Fibroblast of gingiva (primary cell): ENCODE data around the gene CHMP4B.
A peak's percentile ranks its signal among the peaks of the same experiment; 100 is the strongest.
"Not testable (repeated sequence)": the region's sequence is repeated elsewhere in the genome, so short reads cannot be mapped to it uniquely, and the experiment has no call there.

Experiments
- DNase-seq: peaks from one replicate; pipeline ENCODE4 v3.0.0-alpha.2; 2011; ENCODE audit warnings: low read depth

CHMP4B gene

DNA sequence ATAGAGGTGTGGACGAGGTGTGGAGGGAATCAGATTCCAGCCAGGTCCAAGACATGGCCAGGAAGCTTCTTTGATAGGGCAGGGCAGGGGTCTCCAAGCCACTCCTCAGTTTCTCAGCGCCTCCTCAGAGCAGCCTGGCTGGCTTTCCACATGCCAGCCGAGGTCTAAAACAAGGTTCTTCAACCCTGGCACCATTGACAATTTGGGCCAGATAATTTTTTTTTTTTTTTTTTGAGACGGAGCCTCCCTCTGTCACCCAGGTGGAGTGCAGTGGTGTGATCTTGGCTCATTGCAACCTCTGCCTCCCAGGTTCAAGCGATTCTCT is 21.3 kb upstream of the CHMP4B start:
- no peak for DNase-seq

DNA sequence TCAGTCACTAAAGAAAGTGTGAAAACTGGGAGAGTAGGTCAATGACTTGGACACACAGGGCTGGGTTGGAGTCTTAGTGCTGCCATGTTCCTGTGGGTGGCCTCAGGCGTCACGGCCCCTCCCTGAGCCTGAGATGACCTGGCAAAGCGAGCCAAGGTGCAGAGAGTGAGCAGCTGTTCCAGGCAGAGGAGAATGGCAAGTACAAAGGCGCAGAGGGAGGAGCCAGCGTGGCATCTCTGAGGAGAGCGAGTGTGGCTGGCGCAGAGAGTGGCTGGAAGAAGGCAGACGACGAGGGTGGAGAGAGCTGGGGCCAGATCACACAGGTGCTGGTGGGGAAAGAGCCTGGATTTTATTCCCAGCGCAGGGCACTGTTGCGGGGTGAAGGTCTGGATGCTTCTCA is 20.6 kb upstream of the CHMP4B start:
- no peak for DNase-seq

DNA sequence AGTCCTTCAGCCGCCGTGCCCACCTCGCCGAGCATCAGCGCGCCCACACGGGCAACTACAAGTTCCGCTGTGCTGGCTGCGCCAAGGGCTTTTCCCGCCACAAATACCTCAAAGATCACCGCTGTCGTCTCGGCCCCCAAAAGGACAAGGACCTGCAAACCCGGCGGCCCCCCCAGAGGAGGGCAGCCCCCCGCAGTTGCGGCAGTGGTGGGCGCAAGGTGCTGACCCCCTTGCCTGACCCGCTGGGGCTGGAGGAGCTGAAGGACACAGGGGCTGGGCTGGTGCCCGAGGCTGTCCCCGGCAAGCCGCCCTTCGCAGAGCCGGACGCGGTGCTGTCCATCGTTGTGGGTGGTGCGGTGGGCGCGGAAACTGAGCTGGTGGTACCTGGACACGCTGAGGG is 20.1 kb upstream of the CHMP4B start:
- no peak for DNase-seq

DNA sequence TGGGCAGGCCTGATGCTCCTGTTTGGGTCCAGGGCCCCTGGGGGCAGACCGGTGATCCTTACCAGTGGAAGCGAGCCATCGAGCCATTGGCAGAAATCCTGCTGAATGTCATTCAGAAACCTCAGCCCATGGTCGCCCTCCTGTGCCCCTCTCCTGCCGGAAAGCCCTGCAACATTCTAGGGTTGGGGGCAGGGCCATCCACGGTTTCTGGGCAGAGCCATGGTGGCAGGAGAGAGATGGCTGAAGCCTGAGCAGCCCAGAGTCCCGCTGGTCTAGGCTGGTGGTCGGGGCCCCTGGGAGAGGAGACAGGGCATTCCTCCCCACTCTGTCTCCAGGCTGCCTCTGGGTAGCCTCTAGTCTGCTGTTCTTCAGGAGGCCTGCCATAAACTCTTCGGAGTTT is 19.6 kb upstream of the CHMP4B start:
- no peak for DNase-seq

DNA sequence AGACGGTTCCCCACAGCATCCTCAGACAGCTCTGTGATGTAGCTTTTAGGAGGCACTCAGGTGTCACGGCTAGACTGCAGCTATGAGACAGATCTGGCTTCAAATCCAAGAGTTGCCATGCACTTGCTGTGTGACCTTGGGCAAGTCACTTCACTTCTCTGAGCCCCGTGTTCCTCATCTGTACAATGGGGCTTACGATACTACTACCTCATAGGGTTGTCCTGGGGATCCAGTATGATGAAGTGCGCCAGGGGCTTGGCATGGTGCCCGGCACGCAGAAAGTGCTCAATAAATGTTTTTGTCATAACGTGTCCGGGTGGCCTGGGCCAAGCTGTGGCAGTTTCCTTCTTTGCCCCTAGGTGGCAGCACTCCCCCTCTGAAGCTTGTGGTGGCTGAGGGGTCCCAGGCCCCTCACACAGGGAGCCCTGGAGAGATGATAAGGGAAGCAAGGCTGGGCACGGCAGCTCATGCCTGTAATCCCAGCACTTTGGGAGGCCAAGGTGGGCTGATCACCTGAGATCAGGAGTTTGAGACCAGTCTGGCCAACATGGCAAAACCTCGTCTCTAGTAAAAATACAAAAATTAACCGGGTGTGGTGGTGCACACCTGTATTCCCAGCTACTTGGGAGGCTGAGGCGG is 19.1 kb upstream of the CHMP4B start:
- DNase-seq = no peak

DNA sequence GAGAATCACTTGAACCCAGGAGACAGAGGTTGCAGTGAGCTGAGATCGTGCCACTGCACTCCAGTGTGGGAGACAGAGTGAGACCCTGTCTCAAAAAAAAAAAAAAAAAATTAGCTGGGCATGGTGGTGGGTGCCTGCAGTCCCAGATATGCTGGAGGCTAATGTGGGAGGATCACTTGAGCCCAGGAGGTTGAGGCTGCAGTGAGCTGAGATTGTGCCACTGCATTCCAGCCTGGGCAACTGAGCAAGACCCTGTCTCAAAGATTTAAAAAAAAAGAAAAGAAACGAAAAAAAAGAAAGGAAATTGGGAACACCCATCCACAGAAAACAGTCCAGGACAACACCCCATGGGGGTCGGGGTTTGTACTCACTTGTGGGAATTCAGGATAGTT is 18.6 kb upstream of the CHMP4B start:
- not testable (repeated sequence) for DNase-seq

DNA sequence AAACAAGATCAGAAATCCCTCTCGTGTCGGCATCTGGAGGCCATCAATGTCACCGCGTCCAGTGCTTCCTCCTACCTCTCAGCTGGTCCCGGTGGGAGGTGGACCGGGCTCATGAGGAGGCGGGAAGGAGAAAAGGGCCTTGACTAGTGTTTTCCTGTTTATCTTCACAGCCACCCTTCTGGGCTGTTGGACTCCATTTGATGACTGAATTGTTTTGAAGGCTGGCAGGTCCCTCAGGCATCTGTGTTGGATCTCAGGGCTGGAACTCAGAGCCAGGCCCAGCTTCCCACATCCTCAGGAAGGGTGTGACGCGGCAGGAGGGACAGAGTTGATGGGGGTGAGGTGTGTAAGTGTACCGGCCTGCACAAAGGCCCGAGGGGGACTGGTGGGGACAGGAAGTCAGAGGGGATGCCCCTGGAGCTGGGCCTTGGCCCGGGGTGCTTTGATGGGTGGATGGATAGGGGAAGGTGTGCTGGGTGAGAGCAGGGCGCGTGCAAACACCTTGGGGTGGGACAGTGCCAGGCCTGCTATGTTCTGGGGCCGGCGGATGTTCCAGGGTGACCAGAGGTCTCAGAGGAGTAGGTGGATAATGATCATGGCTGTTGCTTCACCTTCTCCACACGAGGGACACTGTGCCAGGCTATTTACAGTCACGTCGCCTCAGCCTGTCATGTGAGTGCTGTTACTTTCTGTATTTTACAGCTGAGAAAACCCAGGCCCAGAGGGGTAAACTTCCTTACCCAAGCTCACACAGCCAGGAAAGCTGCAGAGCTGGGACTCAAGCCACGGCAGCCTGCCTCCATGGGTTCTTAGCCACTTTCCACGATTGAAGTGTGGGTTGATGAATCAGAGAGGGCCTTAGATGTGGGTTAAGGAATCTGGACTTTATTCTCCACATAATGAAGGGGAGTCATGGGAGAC is 17.9 kb upstream of the CHMP4B start:
- DNase-seq = no peak

DNA sequence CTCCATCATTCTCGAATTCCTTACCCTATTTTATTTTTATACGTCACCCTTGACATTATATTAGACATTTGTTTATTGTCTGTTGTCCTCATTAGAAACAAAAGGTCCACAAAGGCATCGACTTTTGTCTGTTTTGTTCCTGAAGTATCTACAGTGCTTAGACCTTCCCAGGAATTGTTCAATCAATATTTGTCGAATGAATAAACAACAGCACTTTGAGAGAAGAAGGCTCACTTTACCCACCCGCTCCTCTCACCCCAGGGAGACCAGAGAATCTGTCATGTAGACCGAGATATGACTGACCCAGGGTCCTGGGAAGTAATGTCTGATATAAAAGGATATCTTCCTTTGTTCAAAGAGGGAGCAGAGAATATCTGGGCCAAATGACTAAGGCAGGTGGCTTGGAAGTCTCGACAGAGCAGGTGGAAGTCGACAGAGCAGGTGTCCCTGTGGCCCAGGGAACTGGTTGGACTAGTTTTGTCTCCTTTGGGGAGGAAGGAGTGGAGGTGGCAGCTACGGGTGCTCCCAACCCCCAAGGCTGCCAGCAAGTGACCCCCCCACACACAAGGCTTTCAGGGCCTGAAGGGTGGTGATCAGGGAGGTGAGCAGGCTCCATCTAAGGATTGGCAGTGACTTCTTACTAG is 14.8 kb upstream of the CHMP4B start:
- DNase-seq = no peak

DNA sequence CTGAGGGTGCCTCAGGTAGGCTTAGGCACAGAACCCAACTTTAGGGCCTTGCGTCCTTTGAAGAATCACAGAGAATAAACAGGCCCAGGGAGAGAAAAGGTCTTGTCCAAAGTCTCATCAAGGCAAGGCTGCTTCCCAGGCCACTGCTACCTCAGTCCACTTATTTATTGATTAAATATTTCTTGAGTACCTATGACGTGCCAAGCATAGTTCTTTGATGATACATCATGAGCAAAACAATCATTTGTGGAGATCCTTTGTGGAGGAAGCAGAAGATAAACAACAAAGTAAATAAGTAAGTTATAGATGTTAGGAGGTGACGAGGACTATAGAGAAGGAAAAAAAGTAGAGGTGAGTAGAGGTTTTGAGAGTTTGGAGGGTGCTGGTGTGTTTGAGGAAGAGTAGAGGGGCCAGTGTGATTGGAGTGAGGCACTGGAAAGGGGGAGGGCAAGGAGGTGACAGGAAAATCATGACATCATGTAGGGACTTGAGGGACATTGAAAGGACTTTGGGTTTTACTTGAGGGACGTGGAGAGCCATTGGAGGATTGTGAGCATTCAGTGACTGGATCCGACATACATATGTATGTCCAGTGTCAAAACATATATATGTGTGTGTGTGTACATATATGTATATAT is 14.1 kb upstream of the CHMP4B start:
- DNase-seq = no peak

DNA sequence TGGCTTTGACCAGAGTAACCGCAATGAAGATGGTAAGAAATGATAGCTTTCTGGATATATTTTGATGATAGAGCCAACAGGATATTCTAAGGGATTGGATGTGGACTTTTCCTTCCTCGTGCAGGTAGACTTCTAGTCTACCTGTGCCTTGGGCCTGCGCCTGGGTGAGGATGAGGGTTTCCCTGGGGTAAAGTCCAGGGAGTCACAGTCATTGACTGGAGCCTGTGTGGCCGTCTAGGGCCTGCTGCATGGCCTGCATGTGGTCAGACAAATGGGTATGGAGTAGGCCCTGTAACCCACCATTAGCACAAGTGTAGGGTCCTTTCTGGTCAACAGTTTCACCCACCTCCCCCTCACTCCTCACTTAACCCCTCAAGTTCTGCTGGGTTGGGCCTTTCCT is 12.7 kb upstream of the CHMP4B start:
- DNase-seq = no peak

DNA sequence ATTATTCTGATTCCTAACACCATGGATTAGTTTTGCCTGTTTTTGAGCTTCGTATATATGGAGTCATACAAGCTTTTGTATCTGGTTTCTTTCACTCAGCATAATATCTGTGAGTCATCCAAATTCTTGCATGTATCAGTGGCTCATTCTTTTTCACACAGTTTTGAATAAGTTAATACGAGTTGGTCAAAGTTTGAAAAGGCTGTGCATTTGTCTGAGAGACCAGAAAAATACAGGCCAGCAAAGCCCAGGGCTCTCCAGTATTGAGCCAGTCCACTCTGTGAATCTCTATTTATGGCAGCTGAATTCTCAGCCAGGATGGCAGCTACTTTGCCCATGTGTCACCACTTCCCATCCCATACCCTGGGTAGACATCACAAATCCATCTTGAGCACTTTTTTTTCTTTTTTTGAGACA is 7.2 kb upstream of the CHMP4B start:
- peak; percentile 47 for DNase-seq

DNA sequence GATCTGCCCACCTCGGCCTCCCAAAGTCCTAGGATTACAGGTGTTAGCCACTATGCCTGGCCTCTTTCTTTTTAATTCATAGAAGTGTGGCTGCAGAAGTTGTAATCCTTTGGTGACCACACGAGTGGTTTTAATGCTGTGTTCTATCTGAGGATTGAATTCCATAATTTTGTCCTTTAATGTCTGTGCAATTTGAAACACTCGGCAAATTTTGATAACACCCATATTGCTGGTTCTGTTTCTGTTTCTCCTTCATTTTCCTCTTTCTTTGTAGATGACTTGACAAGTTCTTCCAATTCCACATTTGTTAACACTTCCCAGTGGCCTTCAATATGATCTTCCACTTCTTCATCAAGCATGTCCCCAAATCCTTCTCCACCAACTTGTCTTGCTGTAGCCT is 2.8 kb upstream of the CHMP4B start:
- DNase-seq = no peak

DNA sequence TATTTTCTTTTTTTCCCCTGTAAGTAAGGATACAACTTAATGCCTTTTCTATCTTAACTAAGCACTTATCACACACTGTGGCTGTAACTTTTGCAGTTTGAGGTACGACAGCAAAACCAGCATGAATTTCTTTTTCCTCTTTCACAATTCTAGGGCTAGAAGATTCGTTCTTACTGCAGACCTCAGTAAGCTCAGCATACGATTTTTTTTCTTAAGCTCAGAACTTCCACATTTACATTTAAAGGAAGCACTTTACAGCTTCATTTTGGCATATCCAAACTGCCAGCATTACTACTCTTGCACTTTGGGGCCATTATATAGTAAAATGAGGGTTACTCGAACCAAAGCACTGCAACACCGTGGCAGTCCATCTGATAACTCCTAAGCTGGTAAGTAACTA is 889 bp upstream of the CHMP4B start:
- no peak for DNase-seq

DNA sequence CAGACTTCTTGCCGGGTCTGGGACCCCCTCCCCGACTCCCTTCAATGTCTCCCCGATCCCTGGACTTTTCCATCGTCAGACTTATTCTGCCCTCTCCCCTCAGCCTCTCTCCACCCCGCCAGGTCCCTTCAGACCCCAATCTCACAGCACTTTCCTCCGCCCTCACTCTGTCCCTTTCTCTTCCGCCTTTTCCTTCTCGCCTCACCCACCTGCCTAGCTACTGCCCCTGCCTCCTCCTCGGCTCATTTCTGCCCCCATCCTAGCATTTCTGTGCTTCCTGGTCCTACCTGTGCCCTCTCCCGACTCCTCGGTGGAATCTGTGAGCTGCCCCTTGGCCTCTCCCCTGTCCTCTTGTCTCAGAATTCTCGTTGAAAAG is 616 bp downstream of the CHMP4B start:
- no peak for DNase-seq

DNA sequence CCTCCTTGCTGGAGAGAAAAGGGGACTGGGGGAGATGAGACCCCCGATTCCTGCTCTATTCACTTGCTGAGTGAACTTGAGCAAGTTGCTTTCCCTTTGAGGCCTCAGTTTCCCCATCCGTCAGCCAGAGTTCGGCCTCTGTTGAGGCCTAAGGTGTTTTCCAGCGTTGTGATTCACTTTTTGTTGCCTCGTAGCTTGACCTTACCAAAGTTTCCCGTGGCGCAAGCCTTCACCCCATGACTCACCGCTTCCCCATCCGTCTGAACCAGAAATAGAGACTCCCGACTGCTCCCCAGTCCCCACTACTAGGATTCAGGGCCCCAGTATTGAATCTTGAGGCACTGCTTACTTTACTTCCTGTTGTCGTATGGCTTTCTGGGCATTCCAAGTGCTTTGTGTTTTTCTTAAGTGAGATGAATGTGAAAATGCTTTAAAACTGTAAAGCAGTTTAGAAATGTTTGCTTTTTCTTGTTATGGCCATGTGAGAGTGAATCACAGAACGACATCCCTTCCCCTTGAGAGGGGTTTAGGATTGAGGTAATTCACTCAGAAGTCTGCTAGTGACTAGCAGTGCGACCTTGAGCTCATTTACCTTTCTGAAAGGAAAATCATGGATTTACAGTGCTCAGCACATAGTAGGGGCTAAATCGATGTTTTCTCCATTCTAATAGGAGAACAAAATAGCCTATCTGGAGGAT is 1.2 kb downstream of the CHMP4B start:
- DNase-seq = peak; percentile 71

DNA sequence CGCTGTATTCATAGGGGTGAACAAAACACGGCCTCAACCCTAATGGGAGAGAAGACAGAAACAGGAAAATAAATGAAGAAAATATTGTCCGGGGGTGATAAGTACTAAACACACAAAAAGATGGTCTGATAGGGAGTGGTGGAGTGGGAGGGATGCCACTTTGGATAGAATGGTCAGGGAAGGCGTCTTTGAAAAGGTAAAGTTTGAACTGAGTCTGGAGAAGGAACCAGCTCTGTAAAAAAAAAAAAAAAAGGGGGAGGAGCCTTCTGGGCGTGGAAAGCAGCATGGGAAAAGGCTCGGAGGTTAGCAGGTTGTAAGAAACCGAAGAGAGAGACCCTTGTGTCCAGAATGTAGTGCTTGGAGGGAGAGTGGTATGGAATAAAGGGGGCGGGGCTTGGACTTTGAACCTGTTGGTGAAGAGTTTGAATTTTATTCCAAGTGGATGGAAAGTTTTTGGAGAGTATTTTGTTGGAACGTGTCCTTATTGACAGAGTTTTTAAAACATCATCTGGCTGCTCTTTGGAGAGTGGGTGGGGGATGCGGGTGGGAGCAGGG is 1.8 kb downstream of the CHMP4B start:
- DNase-seq = no peak

DNA sequence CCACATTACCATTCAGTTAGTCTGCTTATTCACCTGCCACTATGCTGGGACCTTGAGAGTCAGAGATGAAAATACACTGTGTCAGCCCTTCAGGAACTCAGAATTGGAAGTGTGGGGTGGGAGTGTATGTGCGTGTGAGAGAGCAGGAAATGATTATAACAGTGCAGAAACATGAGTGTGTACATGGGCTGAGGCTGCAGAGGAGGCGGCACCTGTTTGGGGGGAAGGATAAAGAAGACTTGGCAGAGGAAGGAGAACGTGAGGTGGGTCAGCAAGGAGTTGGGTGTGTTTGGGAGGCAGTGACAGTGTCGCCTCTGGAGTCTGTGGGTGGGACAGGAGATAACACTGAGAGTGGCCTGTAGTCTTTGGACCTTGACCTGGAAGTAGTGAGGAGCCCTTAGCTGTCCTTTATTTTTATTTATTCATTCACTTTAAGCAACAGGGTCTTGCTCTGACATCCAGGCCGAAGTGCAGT is 3.1 kb downstream of the CHMP4B start:
- no peak for DNase-seq

DNA sequence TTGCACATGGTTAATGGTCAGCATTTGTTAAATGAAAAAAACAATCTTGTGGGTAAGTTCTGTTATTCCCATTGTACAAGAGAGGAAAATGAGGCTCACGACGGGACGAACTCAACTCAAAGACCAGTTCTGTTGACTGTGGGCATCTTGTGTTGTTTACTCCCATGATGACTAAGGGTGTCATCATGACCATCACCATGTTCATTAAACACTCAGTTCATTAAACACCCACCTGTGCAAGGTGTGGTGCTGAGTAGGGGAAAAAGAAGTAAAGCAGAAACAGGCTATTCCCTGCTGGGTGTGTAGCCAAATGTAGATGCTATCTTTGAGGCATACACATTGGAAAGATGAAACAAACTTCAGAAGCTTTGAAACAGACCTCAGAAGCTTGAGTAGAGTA is 4.5 kb downstream of the CHMP4B start:
- no peak for DNase-seq

DNA sequence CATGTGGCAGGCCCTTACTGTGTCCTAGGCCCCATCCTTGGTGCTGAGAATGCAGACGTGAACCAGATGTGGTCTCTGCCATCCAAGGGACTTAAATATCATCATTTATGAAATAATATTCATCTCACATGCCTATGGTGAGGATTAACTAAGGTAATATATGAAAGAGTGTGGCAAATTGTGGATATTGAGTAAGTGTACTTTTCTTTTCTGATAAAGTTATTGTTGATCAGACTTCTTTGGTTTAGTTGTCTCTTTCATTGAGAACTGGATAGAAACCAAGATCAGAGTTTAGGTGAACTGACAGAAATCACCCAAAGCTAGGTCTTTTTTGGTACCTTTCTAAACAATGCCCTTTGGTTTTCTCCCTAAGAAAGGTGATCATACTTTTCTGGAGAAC is 5.0 kb downstream of the CHMP4B start:
- no peak for DNase-seq

DNA sequence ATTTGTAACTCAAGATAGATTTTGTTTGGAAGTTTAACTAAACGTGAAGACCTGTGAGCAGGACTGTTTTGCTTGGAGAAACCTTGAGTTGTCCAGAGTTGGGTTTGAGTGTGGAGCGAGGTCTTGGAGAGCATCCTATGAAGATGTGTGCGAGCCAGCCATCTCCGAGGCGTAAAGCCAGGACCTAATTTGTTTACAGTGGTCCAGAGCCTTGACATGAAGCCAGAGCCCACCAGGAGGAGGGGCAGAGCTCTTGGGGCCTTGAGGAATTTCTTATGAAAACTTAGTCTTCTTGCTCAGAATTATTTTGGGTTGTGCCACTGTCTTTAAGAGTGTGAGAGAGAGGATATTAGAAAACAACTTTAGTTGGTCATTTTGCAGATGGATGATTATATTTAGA is 6.3 kb downstream of the CHMP4B start:
- DNase-seq = no peak

DNA sequence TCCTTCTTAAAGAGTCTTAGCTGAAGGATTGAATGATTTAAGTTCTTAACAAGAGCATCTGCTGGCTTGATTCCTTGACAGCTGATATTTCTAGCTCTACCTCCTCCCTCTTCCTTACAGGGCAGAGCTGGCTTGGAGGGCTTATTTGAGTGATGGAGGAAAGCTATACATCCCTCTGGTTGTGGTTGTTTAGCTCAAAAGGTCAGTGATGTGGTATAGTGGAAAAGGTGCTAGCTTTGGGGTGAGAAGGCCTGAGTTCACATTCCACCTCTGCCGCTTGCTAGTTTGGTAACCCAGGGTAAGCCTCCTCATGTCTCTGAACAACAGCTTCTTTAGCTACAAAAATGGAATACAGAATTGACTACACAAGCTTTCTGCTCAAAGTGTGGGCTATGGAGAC is 8.3 kb downstream of the CHMP4B start:
- DNase-seq = no peak

DNA sequence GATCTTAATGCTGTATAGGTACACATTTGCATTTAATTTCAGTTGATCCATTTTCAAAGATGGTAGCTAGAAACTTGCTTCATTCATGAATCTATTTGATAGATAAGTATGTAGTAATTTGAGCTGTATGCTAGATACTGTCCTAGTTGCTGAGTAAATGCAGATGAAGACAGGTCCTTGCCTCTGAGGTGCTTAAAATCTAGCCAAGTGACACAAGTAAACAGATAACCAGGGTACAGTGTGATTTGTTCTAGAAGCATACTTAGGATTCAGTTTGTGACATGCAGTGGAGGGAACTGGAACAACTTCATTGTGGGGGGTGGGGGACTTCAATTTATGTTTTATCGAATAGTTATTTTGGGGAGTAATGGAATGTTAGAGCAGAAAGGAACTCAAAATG is 9.2 kb downstream of the CHMP4B start:
- DNase-seq = no peak
